GM18505 (cell line): ENCODE measurements around the gene UBE2O.

Experiments used
- ATAC-seq: cut with Tn5 transposase; IDR thresholded peaks from one replicate; pipeline ENCODE4 v1.9.1; 2021; ENCODE audit not compliant: unreplicated experiment
- POLR2A ChIP-seq: IDR thresholded peaks from 4 replicates; pipeline ENCODE4 v1.6.1; 2011; ENCODE audit warnings: borderline replicate concordance; ENCODE audit not compliant: insufficient read depth, insufficient read length; ENCODE audit errors: extremely low read depth

Gene UBE2O

DNA sequence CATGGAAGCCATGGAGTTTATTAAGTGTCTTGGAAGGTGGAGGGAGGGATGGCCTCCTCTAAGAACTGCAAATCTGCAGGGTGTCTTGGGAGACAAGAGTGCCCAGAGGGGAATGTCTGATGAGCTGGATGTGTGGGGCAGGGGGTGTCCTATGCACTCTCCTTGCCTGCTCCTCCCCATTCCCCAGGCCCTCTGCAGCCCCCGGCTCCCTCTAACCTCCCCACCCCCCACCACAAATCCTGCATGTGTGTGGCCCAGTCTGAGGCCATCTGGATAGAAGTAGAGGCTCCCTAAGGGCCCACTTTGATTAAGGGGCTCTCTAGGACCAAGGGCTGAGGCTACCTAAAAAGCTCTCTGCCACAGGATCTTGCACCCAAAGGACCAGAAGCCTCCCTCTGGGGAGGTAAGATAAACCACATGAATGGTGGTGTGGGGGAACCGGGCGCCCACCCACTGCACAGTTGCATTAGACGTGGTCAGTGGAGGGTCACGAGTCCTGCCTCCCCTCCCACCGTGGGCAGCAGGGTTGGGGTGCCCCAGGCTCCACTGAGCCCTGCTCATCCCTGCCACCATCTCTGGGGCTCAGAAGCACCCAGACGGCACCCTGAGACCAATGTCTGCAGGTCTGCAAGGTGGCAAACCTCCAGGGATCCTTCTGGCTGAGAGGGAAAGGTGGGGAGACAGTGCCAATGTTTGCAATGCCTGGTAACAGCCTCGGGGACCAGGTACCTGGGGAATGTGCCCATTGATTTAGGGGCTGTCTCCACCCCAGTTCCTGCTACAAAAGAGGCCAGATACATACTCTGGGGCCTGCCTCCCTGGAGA, 15.1 kb upstream of the UBE2O start:
- TF ChIP-seq POLR2A = no peak
- ATAC-seq = no peak

DNA sequence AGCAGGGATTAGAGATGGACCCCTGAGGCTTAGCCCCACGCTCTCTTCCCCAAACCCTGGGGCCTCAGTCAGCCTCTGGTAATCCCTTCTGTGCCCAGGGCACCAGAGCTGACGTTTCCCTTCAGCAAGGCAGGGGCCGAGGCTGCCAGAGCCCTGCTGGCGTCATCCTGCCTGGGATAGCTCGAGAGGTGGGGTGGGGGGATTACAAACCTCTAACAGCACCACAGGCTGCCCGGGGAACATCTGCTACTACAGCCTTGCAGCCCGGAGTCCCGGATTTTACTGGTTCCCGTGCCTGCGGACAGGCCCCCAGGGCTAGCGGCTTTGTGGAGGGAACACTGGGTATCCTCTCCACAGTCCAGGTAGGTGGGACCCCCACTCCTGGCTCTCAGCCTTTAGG, 14.4 kb upstream of the UBE2O start, which contains the start of gene AANAT:
TSS of gene AANAT (plus strand) at position 238 of the 400 bp plus-strand sequence. CDS start 1,144 bp downstream, outside the sequence.
- no peak for ATAC-seq
- TF ChIP-seq POLR2A = no peak

DNA sequence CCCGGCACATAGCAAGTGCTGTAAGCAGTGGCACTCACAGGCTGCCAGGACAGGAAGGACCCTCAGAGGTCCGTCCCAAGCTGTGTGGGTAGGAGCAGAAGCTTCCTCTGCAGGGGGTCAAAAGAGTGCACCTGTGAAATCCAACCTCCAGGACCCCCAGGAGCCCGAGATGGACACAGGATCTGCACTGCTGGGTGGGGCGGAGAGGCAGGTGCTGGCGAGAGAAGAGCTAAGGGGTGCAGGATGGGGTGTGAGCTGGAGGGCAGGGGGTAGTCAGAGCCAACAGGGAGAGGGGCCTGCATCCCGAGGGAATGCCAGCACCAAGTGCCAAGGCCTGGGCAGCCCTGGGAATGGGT, 13.8 kb upstream of the UBE2O start:
- TF ChIP-seq POLR2A = no peak
- ATAC-seq = no peak

DNA sequence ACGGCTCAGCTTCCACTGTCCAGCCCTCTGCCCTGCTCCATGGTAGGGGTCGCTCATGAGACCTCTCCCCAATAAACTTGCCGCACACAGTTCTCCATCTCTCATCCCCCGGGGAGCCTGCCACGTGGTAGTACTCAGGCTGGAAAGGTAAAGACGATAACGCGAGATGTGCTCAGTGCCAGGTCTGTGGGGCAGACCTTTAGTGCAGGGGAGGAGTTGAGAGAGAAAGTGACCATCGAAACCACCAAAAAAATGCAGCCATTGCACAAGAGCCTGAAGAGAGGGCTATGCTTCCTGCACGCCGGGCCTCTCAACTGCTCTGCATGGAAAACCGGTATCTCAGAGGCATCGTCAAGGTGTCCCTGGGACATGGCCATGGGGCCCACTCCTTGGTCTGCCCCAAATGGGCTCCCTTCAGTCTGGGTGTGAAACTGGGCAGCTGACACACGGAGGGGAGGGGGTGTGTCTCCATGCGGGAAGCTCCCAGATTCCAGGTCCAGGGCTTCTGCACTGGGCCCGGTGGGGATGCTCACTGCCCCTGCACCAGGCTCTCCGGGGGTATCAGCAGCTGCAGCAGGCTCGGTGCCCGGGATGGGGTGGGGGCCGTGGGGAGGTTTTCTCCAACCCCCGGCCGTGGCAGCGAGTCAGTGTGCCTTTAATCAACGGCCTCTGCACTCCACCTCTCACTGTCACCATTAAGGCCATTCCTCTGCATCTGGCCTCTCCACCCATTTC, 9.8 kb upstream of the UBE2O start:
- TF ChIP-seq POLR2A = no peak

DNA sequence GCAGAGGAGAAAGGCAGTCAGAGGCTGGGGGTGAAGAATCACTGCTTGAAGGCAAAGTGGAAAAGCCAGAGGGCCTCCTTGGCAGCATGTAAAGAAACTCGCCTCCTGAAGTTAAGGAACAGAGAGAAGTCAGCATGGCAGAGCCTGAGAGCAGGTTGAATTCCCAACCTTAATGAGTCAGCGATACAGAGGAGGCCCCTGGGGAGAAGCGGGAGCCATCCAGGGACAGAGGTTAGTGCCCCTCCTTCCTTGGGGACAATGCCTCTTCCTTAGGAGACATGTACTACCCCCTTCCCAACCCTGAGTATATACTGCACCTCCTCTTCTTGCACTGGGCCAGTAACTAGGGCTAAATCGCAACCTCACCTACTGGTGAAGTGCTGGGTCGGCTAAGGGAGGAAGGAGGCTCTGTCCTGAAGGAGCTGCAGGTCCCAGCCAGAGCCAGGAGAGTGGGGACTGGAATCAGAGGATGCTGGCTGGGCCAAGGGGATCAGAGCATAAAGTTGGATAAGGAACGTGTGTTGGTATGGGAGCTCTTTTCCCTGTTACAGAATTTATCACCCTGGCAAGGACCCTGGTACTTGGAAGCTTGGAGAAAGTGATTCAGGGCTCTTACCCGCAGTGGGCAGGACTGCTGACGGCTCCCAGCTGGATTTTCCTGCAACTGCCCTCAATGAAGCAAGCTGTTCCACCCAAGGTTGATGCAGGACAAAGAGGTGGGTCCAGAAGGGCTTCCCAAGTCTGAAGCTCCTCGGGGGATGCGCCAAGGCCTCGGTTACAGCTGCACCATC, 9.0 kb upstream of the UBE2O start:
- no peak for ATAC-seq
- TF ChIP-seq POLR2A = no peak

More for the DNA sequence above, 9.8 kb upstream of the UBE2O start:
- no peak for ATAC-seq

DNA sequence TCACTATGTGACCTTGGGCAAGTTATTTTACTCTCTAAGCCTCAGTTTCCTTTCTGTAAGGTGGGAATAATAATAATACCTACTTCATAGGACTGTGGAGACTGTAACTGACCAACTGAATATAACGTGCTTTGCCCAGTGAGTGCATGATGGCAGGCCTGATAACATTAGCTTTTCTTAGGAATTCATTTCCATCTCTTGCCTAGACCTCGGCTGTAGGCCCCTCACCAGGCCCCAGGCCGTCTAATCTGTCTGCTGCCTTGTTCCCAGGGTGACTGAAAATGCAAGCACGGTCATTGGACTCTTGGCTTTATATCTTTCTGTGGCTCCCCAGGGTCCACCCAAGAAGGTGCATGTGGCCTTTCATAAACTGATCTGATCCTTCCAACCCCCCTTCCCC, 6.7 kb upstream of the UBE2O start:
- no peak for ATAC-seq
- TF ChIP-seq POLR2A = no peak

DNA sequence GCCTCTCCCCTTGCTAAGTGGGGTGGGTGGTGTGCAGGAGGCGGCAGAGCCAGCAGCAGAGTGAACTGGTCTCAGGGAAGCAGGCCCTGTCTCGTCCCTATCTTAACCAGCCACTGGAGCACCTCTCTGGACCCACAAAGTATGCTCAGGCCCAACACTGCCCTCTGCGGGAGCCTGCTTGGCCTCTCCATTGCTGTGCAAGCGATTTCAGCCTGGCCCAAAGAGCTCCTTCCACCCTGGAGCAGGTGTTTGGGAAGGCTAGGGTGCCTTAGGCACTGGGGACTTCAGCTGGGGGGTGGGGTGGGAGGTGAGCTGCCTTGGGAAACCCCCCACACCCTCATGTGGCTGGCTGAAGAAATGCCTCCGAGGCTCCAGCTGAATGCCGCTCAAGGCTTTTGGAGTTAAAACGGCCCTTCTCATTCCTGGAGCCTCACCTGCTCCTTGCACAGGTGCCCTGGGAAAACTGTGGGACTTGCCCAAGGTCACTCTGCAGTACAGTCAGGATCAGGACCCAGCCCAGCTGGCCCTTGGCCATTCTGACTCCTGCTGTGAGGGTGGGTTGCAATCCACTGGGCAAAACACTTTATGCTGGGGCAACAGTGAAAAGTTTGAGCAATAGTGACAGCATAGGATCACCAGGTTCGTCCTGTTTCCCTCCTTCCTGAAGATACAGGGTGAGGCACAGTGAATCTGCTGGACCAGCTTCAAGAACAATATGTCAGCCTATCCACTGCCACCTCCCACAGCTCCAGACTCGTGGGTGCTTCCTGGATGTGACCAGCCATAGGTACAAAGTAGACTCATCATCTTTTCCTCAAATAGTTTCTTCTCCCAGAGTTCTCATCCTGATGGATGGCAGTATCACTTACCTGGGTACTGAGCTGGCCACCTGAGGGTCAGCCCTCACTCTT, 5.9 kb upstream of the UBE2O start:
- no peak for TF ChIP-seq POLR2A
- no peak for ATAC-seq

DNA sequence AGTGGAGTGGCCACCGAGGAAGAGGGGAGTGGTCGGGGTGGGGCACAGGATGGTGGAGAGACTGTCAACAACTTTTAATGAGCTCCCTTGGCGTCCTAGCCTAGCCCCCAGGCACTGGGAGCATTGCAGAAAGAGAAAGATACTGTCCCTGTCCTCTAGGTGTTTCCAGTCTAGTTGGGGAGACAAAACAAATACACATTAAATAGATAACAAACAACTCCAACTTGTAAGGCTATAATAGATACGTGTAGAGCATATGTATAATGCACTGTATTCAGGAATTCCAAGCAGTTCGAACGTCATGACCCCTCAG, 435 bp upstream of the UBE2O start:
- no peak for TF ChIP-seq POLR2A
- no peak for ATAC-seq

DNA sequence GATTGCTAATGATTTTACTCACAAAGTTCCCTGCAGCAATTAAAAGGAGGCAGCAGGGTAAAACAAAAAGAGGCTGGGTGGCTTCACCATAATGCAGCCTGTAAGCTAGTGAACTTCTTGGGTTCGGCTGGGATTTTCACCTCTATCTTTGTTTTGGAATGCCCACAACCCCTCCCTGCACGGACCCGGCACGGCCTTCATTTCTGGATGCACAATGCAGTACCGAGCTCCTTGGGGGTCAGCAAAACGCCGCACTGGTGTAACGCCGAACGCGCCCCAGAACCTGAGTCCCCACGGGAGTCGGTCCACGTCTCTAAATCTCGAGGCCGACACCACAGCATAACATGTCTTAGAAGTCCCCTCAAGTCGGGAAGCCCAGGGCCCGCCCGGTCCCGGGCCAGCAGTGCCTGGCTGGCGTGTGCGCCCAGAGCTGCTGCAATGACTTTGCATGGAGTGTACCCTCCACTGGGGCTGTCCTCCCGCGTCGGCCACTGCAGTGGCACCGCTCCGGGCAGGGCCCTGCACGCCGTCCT, 759 bp downstream of the UBE2O start:
- ATAC-seq = peak; percentile 11
- TF ChIP-seq POLR2A = no peak

DNA sequence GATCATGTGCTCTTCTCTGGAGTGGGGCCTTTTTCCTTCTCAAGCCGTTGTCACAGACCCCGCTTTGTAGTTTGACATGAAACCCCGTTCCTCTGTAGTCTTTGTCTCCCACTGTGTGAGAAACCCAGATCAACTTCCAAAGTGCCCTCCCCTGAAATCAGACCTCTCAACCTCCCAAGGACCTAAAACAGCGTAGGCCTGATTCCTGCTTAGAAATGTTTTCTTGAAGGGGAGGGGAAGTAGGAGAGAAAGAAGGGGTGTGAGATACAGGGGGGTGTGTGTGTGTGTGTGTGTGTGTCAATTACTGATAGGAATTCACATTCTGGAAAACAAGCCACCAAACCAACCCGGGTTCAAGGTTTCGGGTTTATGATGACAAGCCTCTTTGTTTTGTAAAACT, 1.4 kb downstream of the UBE2O start:
- no peak for ATAC-seq
- no peak for TF ChIP-seq POLR2A

DNA sequence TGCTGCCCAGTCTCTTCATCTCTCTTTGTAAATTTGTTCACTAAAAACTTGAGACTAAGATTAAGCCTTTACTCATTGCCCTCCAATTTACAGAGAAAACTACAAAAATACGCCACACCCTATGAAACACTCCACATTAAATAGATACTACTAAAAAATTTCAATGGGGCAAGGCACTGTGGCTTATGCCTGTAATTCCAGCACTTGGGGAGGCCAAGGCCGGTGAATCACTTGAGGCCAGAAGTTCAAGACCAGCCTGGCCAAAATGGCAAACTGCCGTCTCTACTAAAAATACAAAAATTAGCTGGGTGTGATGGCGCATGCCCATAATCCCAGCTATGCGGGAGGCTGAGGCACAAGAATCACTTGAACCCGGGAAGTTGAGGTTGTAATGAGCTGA, 3.8 kb downstream of the UBE2O start:
- no peak for ATAC-seq
- TF ChIP-seq POLR2A = no peak

DNA sequence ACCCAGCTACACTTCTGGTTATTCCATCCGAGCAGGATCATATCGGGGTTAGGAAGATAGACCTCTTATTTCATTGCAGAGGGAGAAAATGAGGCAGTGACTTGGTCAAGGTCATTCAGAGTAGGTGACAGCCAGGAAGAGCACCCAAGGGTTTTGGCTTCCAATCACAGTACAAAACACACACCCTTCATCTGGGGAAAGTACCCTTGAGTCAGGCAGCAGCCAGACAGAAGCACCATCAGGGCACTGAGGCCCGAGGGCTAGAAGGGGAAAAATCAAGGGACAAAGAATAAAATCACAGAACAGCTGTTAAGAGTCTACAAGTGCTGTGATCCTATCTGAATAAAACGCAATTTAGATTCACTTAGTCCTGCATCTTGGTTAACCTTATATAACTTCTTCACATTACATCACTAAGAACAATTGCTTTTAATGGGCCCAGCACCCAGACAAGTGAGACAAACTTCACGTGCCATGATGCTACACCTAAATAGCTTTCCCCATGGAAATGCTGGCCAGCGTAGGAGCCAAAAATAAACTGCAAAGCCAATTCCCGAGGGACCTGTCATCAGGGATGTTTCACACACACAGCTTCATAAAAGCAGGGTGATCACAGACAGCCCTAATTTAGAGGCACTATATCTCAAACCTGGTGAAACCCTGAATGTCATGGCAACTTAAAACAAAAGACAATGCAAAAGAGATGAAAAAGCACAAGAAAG, 4.9 kb downstream of the UBE2O start:
- no peak for TF ChIP-seq POLR2A
- no peak for ATAC-seq
